ELR (cell line): ENCODE measurements around the gene KCTD20.

Source experiments
- DNase-seq: peaks from one replicate; pipeline ENCODE4 v3.0.0-alpha.2; 2015; ENCODE audit warnings: low read depth

Gene KCTD20

GRCh38 chr6:36536873-36537547 is 94.2 kb downstream of the KCTD20 start:
- no peak for DNase-seq

GRCh38 chr6:36539814-36540568 is 97.2 kb downstream of the KCTD20 start:
- DNase-seq: no peak
